OCI-LY3 (cell line): ENCODE results near the gene MDGA2.

Experiments used
- EZH2phosphoT487 ChIP-seq: fragments of 200-600 bp; shearing (Covaris generic); IDR thresholded peaks from 2 replicates; pipeline ENCODE4 v1.6.1; 2018; ENCODE audit warnings: antibody characterized with exemption, mixed run types, low read depth
- TF ChIP-seq, protein P1 (sequence below): fragments of 200-600, 300-600 bp; sonication (generic); IDR thresholded peaks from 2 replicates; pipeline ENCODE4 v1.5.1; 2014; ENCODE audit warnings: antibody characterized with exemption, low read length, low read depth

DNA sequence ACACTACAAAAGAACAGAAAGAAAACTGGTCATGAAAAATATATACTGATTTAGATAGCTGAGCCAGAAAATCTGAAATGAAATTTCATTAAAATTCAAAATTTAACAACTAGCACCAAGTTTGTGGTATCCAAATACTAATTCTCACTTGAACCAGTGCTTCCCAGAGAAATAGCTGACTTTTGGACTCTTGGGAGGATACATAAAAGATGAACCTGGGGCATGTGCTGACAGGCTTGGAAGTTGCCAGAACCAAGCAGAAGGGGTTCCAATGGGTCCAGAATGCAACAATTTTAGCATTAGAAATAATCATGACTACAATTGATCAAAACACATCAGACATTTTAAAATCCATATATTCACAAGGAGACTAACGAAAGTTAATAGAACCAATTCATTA, 175.0 kb downstream of the MDGA2 start:
- TF ChIP-seq, protein P1, sequence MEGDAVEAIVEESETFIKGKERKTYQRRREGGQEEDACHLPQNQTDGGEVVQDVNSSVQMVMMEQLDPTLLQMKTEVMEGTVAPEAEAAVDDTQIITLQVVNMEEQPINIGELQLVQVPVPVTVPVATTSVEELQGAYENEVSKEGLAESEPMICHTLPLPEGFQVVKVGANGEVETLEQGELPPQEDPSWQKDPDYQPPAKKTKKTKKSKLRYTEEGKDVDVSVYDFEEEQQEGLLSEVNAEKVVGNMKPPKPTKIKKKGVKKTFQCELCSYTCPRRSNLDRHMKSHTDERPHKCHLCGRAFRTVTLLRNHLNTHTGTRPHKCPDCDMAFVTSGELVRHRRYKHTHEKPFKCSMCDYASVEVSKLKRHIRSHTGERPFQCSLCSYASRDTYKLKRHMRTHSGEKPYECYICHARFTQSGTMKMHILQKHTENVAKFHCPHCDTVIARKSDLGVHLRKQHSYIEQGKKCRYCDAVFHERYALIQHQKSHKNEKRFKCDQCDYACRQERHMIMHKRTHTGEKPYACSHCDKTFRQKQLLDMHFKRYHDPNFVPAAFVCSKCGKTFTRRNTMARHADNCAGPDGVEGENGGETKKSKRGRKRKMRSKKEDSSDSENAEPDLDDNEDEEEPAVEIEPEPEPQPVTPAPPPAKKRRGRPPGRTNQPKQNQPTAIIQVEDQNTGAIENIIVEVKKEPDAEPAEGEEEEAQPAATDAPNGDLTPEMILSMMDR, result no peak
- no peak for TF ChIP-seq EZH2phosphoT487
